Duodenal mucosa (tissue), 2 donors: Measurements from ENCODE around the gene PLEKHG2.
A peak's percentile ranks its signal among the peaks of the same experiment; 100 is the strongest.

Source experiments
- H3K27ac ChIP-seq: one replicate; pipeline ENCODE4 v1.7.0; 2013; ENCODE audit warnings: low read depth, low read length
- H3K27me3 ChIP-seq, 2 donors: one replicate each; pipeline ENCODE4 v1.7.0; 2013; ENCODE audit warnings: low read length in 2 of 2, control low read depth in 1 of 2; ENCODE audit not compliant: insufficient read depth in 2 of 2, control insufficient read depth in 1 of 2
- H3K36me3 ChIP-seq, 2 donors: one replicate each; pipeline ENCODE4 v1.7.0; 2013; ENCODE audit warnings: low read length in 2 of 2, control low read depth in 1 of 2; ENCODE audit not compliant: insufficient read depth in 2 of 2, control insufficient read depth in 1 of 2
- H3K4me1 ChIP-seq, 2 donors: one replicate each; pipeline ENCODE4 v1.7.0; 2013; ENCODE audit warnings: low read length in 2 of 2, control low read depth in 1 of 2; ENCODE audit not compliant: insufficient read depth in 2 of 2, control insufficient read depth in 1 of 2
- H3K4me3 ChIP-seq, 2 donors: one replicate each; pipeline ENCODE4 v1.7.0; 2013; ENCODE audit warnings: low read length in 2 of 2, low read depth in 1 of 2
- H3K9ac ChIP-seq, 2 donors: one replicate each; pipeline ENCODE4 v1.7.0; 2013; ENCODE audit warnings: low read length in 2 of 2, low read depth in 1 of 2
- H3K9me3 ChIP-seq, 2 donors: one replicate each; pipeline ENCODE4 v1.7.0; 2013; ENCODE audit warnings: low read length in 2 of 2, control low read depth in 1 of 2; ENCODE audit not compliant: control insufficient read depth in 1 of 2

PLEKHG2 gene

GRCh38 chr19:39413272-39413910 is 922 bp downstream of the PLEKHG2 start:
- peak overlapping the region; percentile 76 to 80 for H3K9ac ChIP-seq
- peak overlapping the region; percentile 91 for H3K27ac ChIP-seq
- H3K27me3 ChIP-seq, result peaks cover 0 to 4% of the 10 kb centered on the region in 2 donors
- peaks cover 5 to 6% of the 10 kb centered on the region in 2 donors for H3K36me3 ChIP-seq
- peak overlapping the region; percentile 71 to 83 for H3K4me3 ChIP-seq
- H3K9me3 ChIP-seq, result no peaks in the 10 kb centered on the region
- peaks cover 21 to 22% of the 10 kb centered on the region in 2 donors for H3K4me1 ChIP-seq

- Histone ChIP-seq H3K9ac (peak overlapping the region; percentile 8 to 22), H3K4me3 (peak overlapping the region; percentile 46 to 48), H3K4me1 (peaks cover 21 to 22% of the 10 kb centered on the region in 2 donors), H3K27me3 (peaks cover 0 to 4% of the 10 kb centered on the region in 2 donors), H3K27ac (peak overlapping the region; percentile 91), H3K36me3 (peaks cover 0 to 3% of the 10 kb centered on the region in 2 donors), H3K9me3 (no peaks in the 10 kb centered on the region)
These were observed 1.6 kb downstream of the PLEKHG2 start for GRCh38 chr19:39413911-39414608.

- Histone ChIP-seq H3K9me3 (no peaks in the 10 kb centered on the region), H3K4me3 (peak overlapping the region in 1 of 2 donors; percentile 48), H3K36me3 (peaks cover 0 to 3% of the 10 kb centered on the region in 2 donors), H3K27me3 (peaks cover 0 to 4% of the 10 kb centered on the region in 2 donors), H3K9ac (no peak overlapping the region), H3K4me1 (peaks cover 19 to 20% of the 10 kb centered on the region in 2 donors), H3K27ac (peak overlapping the region; percentile 10)
These were observed 2.9 kb downstream of the PLEKHG2 start for GRCh38 chr19:39415111-39416046.

- no peak overlapping the region for H3K9ac ChIP-seq
- no peak overlapping the region for H3K27ac ChIP-seq
These were observed 4.0 kb downstream of the PLEKHG2 start for GRCh38 chr19:39416152-39417120.

GRCh38 chr19:39417463-39418181 is 5.2 kb downstream of the PLEKHG2 start:
- Histone ChIP-seq H3K4me1 (peaks cover 4 to 7% of the 10 kb centered on the region in 2 donors), H3K4me3 (no peak overlapping the region), H3K9ac (no peak overlapping the region), H3K27me3 (peaks cover 0 to 4% of the 10 kb centered on the region in 2 donors), H3K36me3 (peaks cover 0 to 3% of the 10 kb centered on the region in 2 donors), H3K9me3 (no peaks in the 10 kb centered on the region), H3K27ac (no peak overlapping the region)

More at GRCh38 chr19:39416152-39417120, 4.0 kb downstream of the PLEKHG2 start:
- Histone ChIP-seq H3K4me1 (peaks cover 8 to 10% of the 10 kb centered on the region in 2 donors), H3K9me3 (no peaks in the 10 kb centered on the region), H3K36me3 (peaks cover 0 to 3% of the 10 kb centered on the region in 2 donors), H3K4me3 (no peak overlapping the region), H3K27me3 (peaks cover 0 to 4% of the 10 kb centered on the region in 2 donors)

GRCh38 chr19:39419003-39419402 is 6.5 kb downstream of the PLEKHG2 start:
- Histone ChIP-seq H3K9me3 (no peaks in the 10 kb centered on the region), H3K27ac (no peak overlapping the region), H3K4me3 (no peak overlapping the region), H3K4me1 (peaks cover 4 to 7% of the 10 kb centered on the region in 2 donors), H3K9ac (no peak overlapping the region), H3K27me3 (peaks cover 0 to 4% of the 10 kb centered on the region in 2 donors), H3K36me3 (peaks cover 0 to 3% of the 10 kb centered on the region in 2 donors)

GRCh38 chr19:39420769-39421168 is 8.3 kb downstream of the PLEKHG2 start:
- Histone ChIP-seq H3K9me3 (no peaks in the 10 kb centered on the region), H3K27ac (no peak overlapping the region), H3K4me1 (no peaks in the 10 kb centered on the region), H3K27me3 (no peaks in the 10 kb centered on the region), H3K9ac (no peak overlapping the region), H3K36me3 (peaks cover 0 to 9% of the 10 kb centered on the region in 2 donors), H3K4me3 (no peak overlapping the region)

- Histone ChIP-seq H3K27me3 (no peaks in the 10 kb centered on the region), H3K9me3 (no peaks in the 10 kb centered on the region), H3K4me3 (no peak overlapping the region), H3K36me3 (peaks cover 0 to 9% of the 10 kb centered on the region in 2 donors), H3K4me1 (no peaks in the 10 kb centered on the region), H3K27ac (no peak overlapping the region), H3K9ac (no peak overlapping the region)
These were observed 9.6 kb downstream of the PLEKHG2 start for GRCh38 chr19:39422020-39422419.
